ENCODE results near the gene SLC11A2. TPM values are rescaled to one million over a fixed set of nuclear protein-coding genes. Genes with fewer than 3 reads are reported as not detected.

The SLC11A2 gene
- total and polyA plus RNA-seq, 2 of the 8 experiments (the other 6 are each of a cell fraction or from before 2014, with no cell fraction given), result 55.0 to 61.5 TPM

- Histone ChIP-seq H4K8ac (ENCODE audit: extremely low read depth, insufficient read depth, low read length) (no peak overlapping the region), H3K56ac (replicated peaks; ENCODE audit: insufficient read length, low read depth, low read length) (no peak overlapping the region), H2BK20ac (ENCODE audit: low read length) (no peak overlapping the region), H3K23me2 (ENCODE audit: low read depth, low read length) (no peaks in the 10 kb centered on the region), H2BK12ac (ENCODE audit: low read depth, low read length) (no peak overlapping the region), H3K79me1 (ENCODE audit: low read depth, low read length) (peaks cover 2% of the 10 kb centered on the region; the same call in 1 of the 2 replicates), H3K4me1 (replicated peaks in 1 of 4; ENCODE audit: control insufficient read depth in 3 of 4, insufficient read depth in 4 of 4, low read length in 3 of 4) (no peaks in the 10 kb centered on the region), H3K27me3 (replicated peaks in 1 of 4; ENCODE audit: control insufficient read depth in 3 of 4, extremely low read depth in 1 of 4, insufficient read depth in 3 of 4, low read length in 3 of 4) (no peaks in the 10 kb centered on the region), H2BK120ac (replicated peaks; ENCODE audit: low read depth, low read length) (no peak overlapping the region), H2BK15ac (ENCODE audit: low read length) (no peak overlapping the region), H3K14ac (ENCODE audit: insufficient read length) (no peak overlapping the region), H4K20me1 (replicated peaks in 1 of 2; ENCODE audit: control insufficient read depth in 1 of 2, insufficient read depth in 2 of 2, low read length in 2 of 2) (peaks cover 0 to 3% of the 10 kb centered on the region in 2 experiments), H3K9ac (replicated peaks in 1 of 4; ENCODE audit: extremely low read depth in 1 of 4, low read depth in 3 of 4, low read length in 3 of 4) (no peak overlapping the region), H4K91ac (replicated peaks; ENCODE audit: insufficient read length, low read length) (no peak overlapping the region), H2AK5ac (ENCODE audit: low read depth, low read length) (no peak overlapping the region), H3K36me3 (ENCODE audit: control insufficient read depth in 2 of 4, insufficient read depth in 4 of 4, low read length in 3 of 4) (peaks cover 6 to 60% (median 43%) of the 10 kb centered on the region in 4 experiments), H2BK5ac (ENCODE audit: low read depth, low read length) (no peak overlapping the region), H3K18ac (ENCODE audit: extremely low read depth, low read length) (no peak overlapping the region), H3K4me2 (ENCODE audit: insufficient read depth in 1 of 2, low read depth in 2 of 2, low read length in 2 of 2) (no peak overlapping the region), H3K27ac (ENCODE audit: low read depth, low read length) (no peak overlapping the region), H3K9me3 (ENCODE audit: insufficient read depth in 2 of 2, low read depth in 1 of 2, low read length in 1 of 2) (no peaks in the 10 kb centered on the region), H2AFZ (ENCODE audit: low read length) (no peak overlapping the region), H3K4me3 (ENCODE audit: extremely low read depth in 1 of 4, insufficient read depth in 2 of 4, low read depth in 3 of 4, low read length in 4 of 4) (no peak overlapping the region), H3K23ac (ENCODE audit: insufficient read length) (no peak overlapping the region), H3K79me2 (ENCODE audit: control insufficient read depth in 1 of 2, insufficient read depth in 2 of 2, low read length in 2 of 2) (no peaks in the 10 kb centered on the region), H3K4ac (replicated peaks; ENCODE audit: insufficient read length, low read depth, low read length) (no peak overlapping the region), H4K5ac (ENCODE audit: insufficient read length, low read depth, low read length) (no peak overlapping the region)
- TF ChIP-seq CREB1 (IDR thresholded peaks at IDR 0.05), result no peak
- no peak for TF ChIP-seq TEAD4 (IDR thresholded peaks at IDR 0.05; ENCODE audit: low read depth, low read length)
- TF ChIP-seq SIRT6 (IDR thresholded peaks at IDR 0.05; ENCODE audit: low read length), result no peak
- no peak for TF ChIP-seq BACH1 (IDR thresholded peaks at IDR 0.05; ENCODE audit: low read length)
- FAIRE-seq (no peak), DNase-seq (ENCODE audit: low read depth in 1 of 2, low spot score in 2 of 2) (no peak)
- WGBS, 2 experiments (ENCODE audit: extremely low coverage in 1 of 2, insufficient coverage in 1 of 2, insufficient read length in 1 of 2, insufficient replicate concordance in 2 of 2, low coverage in 1 of 2, low lambda C conversion rate in 2 of 2, missing lambda C conversion rate in 1 of 2), result 98% methylated on average over 2 of the region's 2 CpGs; no CpG with 5 or more reads in 1 of the 2 experiments
- ChIA-PET POLR2A (ENCODE audit: partially characterized antibody) (interaction anchor here (2.1 kb wide), 1 partner anchor 8 kb away, joined by 9 read pairs; no protein-coding TSS in a partner anchor), CTCF (ENCODE audit: partially characterized antibody) (no interaction called here)
Observed at GRCh38 chr12:51055060-51055459, 28.9 kb upstream of the SLC11A2 start.

All from H1 (cell line).